Measurements from ENCODE around the gene OR11H1. TPM values are rescaled to one million over a fixed set of nuclear protein-coding genes. Genes with fewer than 3 reads are reported as not detected.
"Not testable (repeated sequence)": the region's sequence is repeated elsewhere in the genome, so short reads cannot be mapped to it uniquely, and the experiment has no call there.

OR11H1 gene, protein sequence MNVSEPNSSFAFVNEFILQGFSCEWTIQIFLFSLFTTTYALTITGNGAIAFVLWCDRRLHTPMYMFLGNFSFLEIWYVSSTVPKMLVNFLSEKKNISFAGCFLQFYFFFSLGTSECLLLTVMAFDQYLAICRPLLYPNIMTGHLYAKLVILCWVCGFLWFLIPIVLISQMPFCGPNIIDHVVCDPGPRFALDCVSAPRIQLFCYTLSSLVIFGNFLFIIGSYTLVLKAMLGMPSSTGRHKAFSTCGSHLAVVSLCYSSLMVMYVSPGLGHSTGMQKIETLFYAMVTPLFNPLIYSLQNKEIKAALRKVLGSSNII
- not detected for total RNA-seq

DNA sequence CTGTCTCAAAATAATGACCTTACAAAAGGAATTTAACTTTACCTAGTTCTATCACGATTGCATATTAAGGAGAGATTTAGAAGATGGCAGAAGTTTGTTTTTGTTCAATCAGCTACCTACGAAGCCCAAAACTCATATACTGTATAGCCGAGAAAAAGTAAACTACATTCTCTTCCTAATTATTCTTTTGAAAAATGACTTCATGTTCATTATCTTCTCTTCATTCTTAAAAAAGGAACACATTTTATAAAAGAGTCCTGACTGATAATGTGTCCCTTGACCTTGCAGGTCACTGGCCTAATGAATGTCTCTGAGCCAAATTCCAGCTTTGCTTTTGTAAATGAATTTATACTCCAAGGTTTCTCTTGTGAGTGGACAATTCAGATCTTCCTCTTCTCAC, at the start of gene OR11H1:
Gene OR11H1 (plus strand): TSS at position 301 of the 400 bp plus-strand sequence. CDS start 0 bp downstream, at position 301.
- DNase-seq, result not testable (repeated sequence)

DNA sequence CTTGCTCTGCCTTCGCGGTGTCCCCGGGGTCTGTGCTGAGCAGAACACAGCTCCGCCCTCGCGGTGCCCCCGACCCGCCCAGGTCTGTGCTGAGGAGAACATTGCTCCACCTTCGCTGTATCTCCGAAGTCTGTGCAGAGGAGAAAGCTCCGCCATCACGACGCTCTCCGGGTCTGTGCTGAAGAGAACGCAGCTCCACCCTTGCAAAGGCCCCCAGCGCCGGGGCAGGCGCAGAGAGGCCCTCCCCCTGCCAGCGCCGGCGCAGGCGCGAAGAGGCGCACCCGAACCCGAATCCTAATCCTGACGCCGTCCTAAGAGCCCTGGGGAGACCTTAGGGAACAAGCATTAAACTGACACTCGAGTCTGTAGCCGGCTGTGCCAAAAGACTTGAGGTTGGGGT, 18.0 kb upstream of the OR11H1 start:
- not testable (repeated sequence) for DNase-seq

DNA sequence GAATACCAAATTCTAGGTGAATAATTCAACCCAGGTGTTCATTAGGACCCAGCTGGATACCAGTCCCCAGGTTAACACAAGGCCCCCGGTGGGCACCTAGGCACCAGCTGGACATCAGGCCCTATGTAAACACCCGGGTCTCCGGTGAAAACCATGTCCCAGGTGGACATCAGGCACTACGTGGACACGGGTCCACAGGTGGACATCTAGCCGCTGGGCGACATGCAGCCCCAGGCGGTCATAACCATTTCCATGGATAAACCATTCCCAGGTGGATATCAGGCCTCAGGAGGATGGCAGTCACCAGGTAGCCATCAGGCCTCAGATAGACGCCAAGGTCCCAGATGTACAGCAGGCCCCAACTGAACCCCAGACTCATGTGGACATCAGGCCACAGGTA, 12.1 kb upstream of the OR11H1 start:
- not testable (repeated sequence) for DNase-seq

DNA sequence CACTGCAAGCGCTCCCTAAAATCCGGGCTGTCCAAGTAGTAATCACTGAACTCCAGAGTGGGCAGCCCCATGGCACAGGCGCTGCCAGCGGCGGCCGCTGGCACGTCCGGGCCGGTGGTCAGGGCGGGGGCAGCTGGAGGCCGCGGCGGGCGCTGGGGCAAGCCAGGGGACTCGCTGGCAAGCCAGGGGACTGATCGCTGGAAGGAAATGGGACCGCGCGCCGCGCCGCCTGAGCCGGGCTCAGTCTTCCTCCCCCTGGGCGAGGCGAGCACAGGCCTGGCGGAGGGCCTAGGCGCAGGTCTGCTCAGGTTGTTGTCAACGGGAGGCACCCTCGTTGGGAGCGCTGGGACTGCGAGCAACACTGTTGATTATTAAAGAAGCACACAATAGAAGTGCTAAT, 25.8 kb downstream of the OR11H1 start:
- DNase-seq, result not testable (repeated sequence)

DNA sequence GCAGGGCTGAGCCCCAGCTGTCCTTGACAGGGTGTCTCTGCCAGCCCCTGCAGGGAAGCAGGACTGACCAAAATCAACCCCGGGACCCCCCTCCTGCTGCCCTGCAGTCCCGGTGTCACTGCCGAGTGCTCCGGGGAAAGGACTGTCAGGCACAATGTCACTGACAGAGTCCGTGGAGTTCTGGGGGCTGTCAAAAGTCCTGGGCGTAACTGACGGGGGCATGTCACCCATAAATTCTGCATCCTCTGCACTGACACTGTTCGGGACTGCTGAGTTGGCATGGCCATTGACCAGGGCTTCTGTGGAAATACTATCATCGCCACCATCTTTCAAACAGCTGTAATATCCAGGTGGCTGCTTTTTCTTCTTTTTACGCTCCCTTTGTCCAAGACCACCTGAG, 35.5 kb downstream of the OR11H1 start:
- DNase-seq, result not testable (repeated sequence)

DNA sequence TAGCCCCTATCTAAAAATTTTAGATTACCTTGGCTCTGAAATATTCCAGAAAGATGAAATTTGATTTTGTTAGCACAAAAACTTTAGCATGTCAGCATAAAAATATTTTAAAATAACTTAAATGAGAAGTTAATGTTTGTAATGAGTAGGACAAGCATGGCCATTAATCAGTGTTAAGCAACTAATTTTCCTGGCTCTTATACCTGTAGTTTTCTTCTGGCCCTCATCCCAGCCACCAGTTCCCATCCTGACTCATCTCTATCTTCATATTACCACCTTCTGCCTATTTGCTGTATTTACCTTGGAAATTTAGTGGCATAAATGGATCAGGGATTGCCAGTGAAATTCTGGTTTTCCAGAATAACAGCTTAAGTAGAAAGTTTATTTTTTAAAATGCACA, 37.1 kb downstream of the OR11H1 start:
- DNase-seq, result not testable (repeated sequence)

Other genes starting within 250 kb of the OR11H1 start
- not detected for gene POTEH, start 161.8 kb downstream of the OR11H1 start, total RNA-seq

All from occipital lobe (tissue), 2 donors.